Astrocyte of the spinal cord (primary cell): ENCODE measurements around the gene FFAR3.

Source experiments
- DNase-seq: peaks from one replicate; pipeline ENCODE4 v3.0.0; 2011; ENCODE audit warnings: low read depth, low spot score
- H3K4me3 ChIP-seq: 2 replicates; pipeline ENCODE4 v1.5.1; 2011; ENCODE audit warnings: low read depth, mild to moderate bottlenecking, low read length, moderate library complexity
- in situ Hi-C: cut with HindIII; loops from 2 replicates; pipeline ENCODE4 v1.10.0; 2017; ENCODE audit warnings: low sequenced_read_pairs
- TF ChIP-seq, protein P1 (sequence below): IDR thresholded peaks from 2 replicates; pipeline ENCODE4 v1.5.1; 2012; ENCODE audit warnings: low read depth, mild to moderate bottlenecking, low read length, inconsistent platforms

The FFAR3 gene

DNA sequence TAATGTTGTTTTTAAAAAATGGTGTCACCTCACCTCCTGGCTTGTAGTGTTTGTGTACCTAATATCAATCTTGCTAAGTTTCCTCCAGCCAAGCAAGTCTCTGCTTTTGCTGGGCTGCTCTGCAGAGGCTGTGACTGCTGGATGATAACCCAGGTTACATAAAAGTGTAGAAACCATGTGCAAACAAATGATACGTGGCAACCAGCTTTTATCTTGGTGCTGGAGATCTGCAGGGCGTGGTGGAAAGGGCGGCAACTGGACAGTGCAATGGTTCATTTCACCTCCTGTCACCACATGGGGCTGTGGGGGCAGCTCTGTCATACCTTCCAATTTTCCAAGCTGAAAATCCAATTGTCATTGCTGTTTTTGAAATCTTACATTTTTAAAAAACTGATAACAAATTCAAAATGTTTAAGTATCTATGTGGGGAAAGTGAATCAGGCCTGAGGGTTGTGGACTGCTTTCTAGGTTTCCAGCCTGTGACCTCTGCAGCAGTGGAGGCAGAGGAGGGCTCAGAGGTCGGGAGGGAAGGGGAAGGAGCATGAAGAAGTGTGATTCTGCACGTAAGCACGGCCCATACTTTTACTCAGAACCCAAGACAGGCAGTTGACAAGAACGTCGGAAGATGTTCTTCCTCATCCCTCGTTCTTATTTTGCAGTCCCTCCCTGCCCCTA lies 22.3 kb downstream of the FFAR3 start:
- no peak for DNase-seq
- H3K4me3 ChIP-seq: no peak overlapping the region
- in situ Hi-C loops: no loop called here
- TF ChIP-seq, protein P1, sequence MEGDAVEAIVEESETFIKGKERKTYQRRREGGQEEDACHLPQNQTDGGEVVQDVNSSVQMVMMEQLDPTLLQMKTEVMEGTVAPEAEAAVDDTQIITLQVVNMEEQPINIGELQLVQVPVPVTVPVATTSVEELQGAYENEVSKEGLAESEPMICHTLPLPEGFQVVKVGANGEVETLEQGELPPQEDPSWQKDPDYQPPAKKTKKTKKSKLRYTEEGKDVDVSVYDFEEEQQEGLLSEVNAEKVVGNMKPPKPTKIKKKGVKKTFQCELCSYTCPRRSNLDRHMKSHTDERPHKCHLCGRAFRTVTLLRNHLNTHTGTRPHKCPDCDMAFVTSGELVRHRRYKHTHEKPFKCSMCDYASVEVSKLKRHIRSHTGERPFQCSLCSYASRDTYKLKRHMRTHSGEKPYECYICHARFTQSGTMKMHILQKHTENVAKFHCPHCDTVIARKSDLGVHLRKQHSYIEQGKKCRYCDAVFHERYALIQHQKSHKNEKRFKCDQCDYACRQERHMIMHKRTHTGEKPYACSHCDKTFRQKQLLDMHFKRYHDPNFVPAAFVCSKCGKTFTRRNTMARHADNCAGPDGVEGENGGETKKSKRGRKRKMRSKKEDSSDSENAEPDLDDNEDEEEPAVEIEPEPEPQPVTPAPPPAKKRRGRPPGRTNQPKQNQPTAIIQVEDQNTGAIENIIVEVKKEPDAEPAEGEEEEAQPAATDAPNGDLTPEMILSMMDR: no peak

DNA sequence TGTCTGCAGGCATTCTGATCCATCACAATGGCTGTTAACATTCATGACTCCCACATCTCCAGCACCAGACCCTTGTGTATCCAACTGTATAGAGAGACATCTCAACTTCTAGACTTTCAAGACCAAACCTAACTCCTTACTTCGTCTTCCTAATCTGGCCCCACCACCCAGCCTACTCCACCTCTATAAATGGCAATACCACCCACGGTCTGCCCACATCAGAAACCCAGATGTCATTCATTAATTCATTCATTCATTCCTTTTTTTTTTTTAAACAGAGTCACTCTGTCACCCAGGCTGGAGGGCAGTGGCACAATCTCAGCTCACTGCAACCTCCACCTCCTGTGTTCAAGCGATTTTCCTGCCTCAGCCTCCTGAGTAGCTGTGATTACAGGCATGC lies 23.1 kb downstream of the FFAR3 start:
- no peak for DNase-seq
- H3K4me3 ChIP-seq: no peak overlapping the region
- TF ChIP-seq, protein P1: no peak
- in situ Hi-C loops: no loop called here

DNA sequence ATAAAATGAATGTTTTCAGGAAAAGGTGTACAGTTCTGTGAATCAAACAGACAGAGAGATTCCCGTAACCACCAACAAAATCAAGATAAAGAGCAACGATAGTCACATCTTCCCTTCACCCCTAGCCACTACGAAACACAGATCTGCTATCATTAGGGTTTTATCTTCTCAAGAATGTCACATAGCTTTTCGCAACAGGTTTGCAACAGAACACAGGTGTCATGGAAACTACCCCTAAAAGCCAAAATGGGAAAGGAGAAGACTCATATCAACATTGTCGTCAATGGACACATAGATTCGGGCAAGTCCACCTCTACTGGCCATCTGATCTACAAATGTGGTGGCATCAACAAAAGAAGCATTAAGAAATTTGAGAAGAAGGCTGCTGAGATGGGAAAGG lies 23.7 kb downstream of the FFAR3 start:
- TF ChIP-seq, protein P1: no peak
- no peak for DNase-seq
- no peak overlapping the region for H3K4me3 ChIP-seq
- in situ Hi-C loops: no loop called here

DNA sequence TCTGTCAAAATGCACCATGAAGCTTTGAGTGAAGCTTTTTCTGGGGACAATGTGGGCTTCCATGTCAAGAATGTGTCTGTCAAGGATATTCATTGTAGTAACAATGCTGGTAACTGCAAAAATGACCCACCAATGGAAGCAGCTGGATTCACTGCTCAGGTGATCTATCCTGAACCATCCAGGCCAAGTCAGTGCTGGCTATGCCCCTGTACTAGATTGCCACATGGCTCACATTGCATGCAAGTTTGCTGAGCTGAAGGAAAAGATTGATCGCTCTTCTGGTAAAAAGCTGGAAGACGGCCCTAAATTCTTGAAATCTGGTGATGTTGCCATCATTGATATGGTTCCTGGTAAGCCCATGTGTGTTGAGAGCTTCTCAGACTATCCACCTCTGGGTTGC lies 25.3 kb downstream of the FFAR3 start:
- H3K4me3 ChIP-seq: no peak overlapping the region
- DNase-seq: no peak
- in situ Hi-C loops: no loop called here
- TF ChIP-seq, protein P1: no peak

DNA sequence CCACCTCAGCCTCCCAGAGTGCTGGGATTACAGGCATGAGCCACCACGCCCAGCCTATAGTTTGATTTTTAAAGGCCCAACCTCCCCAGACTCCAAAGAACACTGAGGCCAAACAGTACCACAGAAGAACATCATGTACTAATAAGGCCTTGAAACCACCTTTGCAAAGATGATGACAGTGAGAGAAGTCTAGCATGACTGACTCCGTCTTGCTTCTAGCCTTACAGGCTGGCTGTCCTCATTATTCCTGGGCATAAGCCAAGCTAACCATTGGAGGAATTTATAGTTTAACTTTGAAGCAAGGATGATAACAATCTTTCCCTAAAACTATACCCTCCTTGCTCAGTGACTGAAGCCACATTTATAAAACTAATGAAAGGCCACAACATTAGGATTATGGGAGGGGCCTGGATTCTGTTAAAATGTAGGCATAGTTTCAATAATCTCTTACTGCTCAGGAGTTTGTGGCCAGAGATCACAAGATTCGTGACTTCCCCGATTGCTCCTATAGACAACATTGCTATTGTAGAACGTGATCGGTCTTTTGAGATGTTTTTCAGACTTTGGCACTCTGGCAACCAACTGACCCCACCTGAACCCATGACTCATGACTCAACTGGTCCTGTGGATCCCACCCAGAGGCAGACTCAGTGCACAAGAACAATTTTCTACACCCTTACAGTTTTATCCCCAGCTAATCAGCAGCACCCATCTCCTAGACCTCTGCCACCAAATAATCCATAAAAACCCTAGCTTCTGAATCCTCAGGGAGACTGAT lies 30.2 kb downstream of the FFAR3 start:
- TF ChIP-seq, protein P1: no peak
- in situ Hi-C loops: no loop called here
- no peak for DNase-seq
- no peak overlapping the region for H3K4me3 ChIP-seq

DNA sequence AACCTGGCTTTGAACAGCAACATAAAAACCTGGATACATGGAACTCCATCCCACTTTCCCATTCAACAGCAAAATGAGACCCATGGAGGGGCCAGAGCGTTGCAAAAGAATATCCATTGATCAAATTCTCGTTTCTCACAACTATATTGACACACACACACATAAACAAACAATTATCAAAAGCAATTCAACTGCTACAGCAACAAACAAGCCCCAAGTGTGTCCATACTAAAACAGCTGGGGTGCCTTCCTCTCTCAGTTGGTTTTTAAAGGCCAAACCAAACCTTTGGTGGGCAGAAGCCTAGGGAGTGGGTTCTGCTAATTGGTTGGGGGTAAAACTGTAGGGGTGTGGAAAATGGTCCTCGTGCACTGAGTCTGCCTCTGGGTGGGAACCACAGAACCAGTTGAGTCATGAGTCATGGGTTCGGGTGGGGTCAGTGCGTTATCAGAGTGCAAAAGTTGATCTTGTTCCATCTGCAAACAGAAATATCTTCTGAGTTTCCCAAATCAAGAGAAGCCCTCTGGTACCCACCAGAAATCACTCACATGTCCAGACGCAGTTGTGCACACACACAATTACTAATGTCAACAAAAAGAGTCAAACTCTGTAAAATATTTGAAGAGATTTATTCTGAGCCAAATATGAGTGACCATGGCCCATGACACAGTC lies 31.1 kb downstream of the FFAR3 start:
- TF ChIP-seq, protein P1: no peak
- in situ Hi-C loops: no loop called here

More for the DNA sequence above, 31.1 kb downstream of the FFAR3 start:
- DNase-seq: no peak
- no peak overlapping the region for H3K4me3 ChIP-seq
